ENCODE data around the gene CPM. TPM values are rescaled to one million over a fixed set of nuclear protein-coding genes. Genes with fewer than 3 reads are reported as not detected.

The CPM gene
- total RNA-seq, 1 donor, result 13.2 TPM

DNA sequence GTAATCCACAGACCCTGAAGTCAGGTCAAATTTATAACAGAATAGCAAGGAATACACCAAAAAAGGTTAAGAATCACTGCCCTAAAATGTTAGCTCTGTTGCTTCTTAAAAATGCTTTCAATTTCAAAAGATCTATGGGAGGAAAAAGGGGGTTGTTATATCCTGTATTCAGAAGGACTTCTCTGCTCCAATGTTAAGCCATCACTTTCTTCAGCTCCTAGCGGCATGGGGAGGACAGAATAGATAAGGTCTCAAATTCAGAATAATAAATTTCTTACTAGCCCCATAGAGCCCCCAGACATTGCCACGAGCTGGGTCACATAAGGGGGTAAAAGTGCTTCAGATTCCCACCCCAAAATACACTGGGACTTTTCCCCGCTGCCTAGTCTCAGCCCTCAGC, 49.8 kb downstream of the CPM start:
- no peaks in the 10 kb centered on the region for H3K4me1 ChIP-seq (ENCODE audit: insufficient read depth, low read length)
- no peak overlapping the region for H3K4me3 ChIP-seq (ENCODE audit: low read length)
- H3K9me3 ChIP-seq (ENCODE audit: low read depth, low read length), result no peaks in the 10 kb centered on the region
- H3K27me3 ChIP-seq (ENCODE audit: insufficient read depth, low read length), result no peaks in the 10 kb centered on the region

DNA sequence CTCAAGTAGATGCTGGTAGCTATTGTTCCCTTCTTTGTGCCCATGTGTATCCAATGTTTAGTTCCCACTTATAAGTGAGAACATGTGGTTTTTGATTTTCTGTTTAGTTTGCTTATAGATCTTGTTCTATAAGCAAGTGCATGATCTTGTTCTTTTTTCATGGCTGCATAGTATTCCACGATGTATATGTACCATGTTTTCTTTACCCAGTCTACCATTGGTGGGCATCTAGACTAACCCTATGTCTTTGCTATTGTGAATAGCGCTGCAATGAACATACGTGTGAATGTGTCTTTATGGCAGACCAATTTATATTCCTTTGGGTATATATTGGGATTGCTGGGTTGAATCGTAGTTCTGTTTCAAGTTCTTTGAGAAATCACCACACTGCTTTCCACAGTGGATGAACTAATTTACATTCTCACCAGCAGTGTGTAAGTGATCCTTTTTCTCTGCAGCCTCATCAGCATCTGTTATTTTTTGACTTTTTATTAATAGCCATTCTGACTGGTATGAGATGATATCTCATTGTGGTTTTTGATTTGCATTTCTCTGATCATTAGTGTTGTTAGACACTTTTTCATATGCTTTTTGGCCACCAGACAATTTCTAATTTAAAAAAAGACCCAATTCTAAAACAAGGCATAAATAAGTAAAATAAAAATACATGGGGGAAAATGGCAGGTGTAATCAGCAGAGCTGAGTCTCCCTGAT, 50.6 kb downstream of the CPM start:
- Histone ChIP-seq H3K27me3 (ENCODE audit: insufficient read depth, low read length) (no peaks in the 10 kb centered on the region), H3K9me3 (ENCODE audit: low read depth, low read length) (no peaks in the 10 kb centered on the region), H3K4me3 (ENCODE audit: low read length) (no peak overlapping the region), H3K4me1 (ENCODE audit: insufficient read depth, low read length) (no peaks in the 10 kb centered on the region)

- no peaks in the 10 kb centered on the region for H3K4me1 ChIP-seq (ENCODE audit: insufficient read depth, low read length)
- no peaks in the 10 kb centered on the region for H3K27me3 ChIP-seq (ENCODE audit: insufficient read depth, low read length)
- no peak overlapping the region for H3K4me3 ChIP-seq (ENCODE audit: low read length)
- H3K9me3 ChIP-seq (ENCODE audit: low read depth, low read length), result no peaks in the 10 kb centered on the region
These were observed 52.2 kb downstream of the CPM start for GRCh38 chr12:68880660-68881325.

DNA sequence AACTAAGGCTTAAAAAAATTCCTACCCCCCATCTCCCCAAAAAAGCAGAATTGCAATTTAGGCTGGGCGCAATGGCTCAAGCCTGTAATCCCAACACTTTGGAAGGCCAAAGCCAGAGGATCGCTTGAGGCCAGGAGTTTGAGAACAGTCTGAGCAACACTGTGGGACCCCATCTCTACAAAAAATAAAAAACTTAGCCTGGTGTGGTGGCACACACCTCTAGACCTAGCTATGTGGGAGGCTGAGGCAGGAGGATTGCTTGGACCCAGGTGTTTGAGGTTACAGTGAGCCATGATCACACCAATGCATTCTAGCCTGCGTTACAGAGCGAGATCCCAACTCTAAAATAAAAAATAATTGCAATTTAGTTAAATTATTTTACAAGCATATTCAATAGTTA, 54.1 kb downstream of the CPM start:
- no peaks in the 10 kb centered on the region for H3K27me3 ChIP-seq (ENCODE audit: insufficient read depth, low read length)
- H3K9me3 ChIP-seq (ENCODE audit: low read depth, low read length), result no peaks in the 10 kb centered on the region
- H3K4me1 ChIP-seq (ENCODE audit: insufficient read depth, low read length), result no peaks in the 10 kb centered on the region
- H3K4me3 ChIP-seq (ENCODE audit: low read length), result no peak overlapping the region

DNA sequence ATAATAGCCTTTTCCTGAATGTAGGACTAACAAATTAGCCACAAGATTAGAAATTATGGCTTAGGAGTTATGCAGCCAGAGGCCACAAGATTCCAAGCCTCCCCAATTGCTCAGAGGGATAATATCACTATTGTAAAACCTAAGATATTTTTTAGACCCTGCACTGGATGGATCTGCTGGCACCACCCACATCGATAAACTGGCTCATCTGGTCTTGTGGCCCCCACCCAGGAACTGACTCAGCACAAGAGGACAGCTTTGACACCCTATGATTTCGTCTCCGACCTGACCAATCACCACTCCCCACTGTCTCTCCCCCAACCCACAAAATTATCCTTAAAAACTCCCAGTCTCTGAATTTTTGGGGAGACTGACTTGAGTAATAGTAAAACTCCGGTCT, 54.7 kb downstream of the CPM start:
- H3K4me3 ChIP-seq (ENCODE audit: low read length), result no peak overlapping the region

DNA sequence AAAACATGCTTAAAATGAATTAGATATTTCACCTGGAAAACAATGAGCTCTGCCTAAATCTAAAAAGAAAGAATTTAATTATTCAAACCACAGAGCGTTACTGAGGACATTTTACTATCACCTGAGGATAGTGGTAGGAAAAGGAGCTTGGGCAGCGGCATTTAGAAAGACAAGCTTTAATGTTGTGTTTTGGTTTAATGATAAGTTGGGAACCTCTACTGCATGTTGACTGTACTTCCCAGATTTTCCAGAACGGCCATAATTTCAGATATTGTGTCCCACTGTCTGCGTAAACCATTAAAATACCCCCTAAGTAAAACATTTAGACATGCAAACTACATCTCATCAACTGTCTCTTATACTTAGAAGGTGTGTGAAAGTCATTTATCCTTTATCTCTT, 55.4 kb downstream of the CPM start:
- Histone ChIP-seq H3K4me3 (ENCODE audit: low read length) (no peak overlapping the region), H3K27me3 (ENCODE audit: insufficient read depth, low read length) (no peaks in the 10 kb centered on the region), H3K4me1 (ENCODE audit: insufficient read depth, low read length) (no peaks in the 10 kb centered on the region), H3K9me3 (ENCODE audit: low read depth, low read length) (no peaks in the 10 kb centered on the region)

More for the DNA sequence above, 54.7 kb downstream of the CPM start:
- H3K27me3 ChIP-seq (ENCODE audit: insufficient read depth, low read length), result no peaks in the 10 kb centered on the region
- no peaks in the 10 kb centered on the region for H3K9me3 ChIP-seq (ENCODE audit: low read depth, low read length)
- no peaks in the 10 kb centered on the region for H3K4me1 ChIP-seq (ENCODE audit: insufficient read depth, low read length)

GRCh38 chr12:68876461-68876860, 56.5 kb downstream of the CPM start:
- Histone ChIP-seq H3K9me3 (ENCODE audit: low read depth, low read length) (no peaks in the 10 kb centered on the region), H3K4me3 (ENCODE audit: low read length) (no peak overlapping the region), H3K27me3 (ENCODE audit: insufficient read depth, low read length) (no peaks in the 10 kb centered on the region), H3K4me1 (ENCODE audit: insufficient read depth, low read length) (no peaks in the 10 kb centered on the region)

GRCh38 chr12:68873316-68873715, 59.7 kb downstream of the CPM start:
- Histone ChIP-seq H3K4me3 (ENCODE audit: low read length) (no peak overlapping the region), H3K4me1 (ENCODE audit: insufficient read depth, low read length) (no peaks in the 10 kb centered on the region), H3K9me3 (ENCODE audit: low read depth, low read length) (no peaks in the 10 kb centered on the region), H3K27me3 (ENCODE audit: insufficient read depth, low read length) (no peaks in the 10 kb centered on the region)

- Histone ChIP-seq H3K4me1 (ENCODE audit: insufficient read depth, low read length) (no peaks in the 10 kb centered on the region), H3K4me3 (ENCODE audit: low read length) (no peak overlapping the region), H3K9me3 (ENCODE audit: low read depth, low read length) (no peaks in the 10 kb centered on the region), H3K27me3 (ENCODE audit: insufficient read depth, low read length) (no peaks in the 10 kb centered on the region)
These were observed 61.0 kb downstream of the CPM start for GRCh38 chr12:68871921-68872320.

GRCh38 chr12:68871396-68871795, 61.6 kb downstream of the CPM start:
- H3K9me3 ChIP-seq (ENCODE audit: low read depth, low read length), result no peaks in the 10 kb centered on the region
- H3K4me3 ChIP-seq (ENCODE audit: low read length), result no peak overlapping the region
- H3K4me1 ChIP-seq (ENCODE audit: insufficient read depth, low read length), result no peaks in the 10 kb centered on the region

DNA sequence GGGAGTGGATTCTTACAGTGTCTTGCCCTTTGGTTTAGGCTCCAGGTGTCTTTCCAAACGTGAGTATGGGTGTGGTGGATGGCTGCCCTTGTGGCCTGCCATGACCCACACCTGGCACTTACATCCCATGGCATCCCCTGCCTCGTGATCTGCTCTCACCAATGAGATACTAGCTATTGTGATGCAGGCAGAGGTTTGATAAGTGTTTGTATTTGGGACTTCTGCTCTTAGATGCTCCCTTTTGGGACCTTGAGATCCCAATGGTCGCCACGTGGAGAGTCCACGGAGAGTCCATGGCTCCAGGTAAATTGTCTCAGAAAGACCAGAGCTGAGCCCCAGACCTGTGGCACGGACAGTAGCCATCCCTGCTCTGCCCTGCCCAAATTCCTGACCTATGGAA, 62.5 kb downstream of the CPM start:
- no peaks in the 10 kb centered on the region for H3K27me3 ChIP-seq (ENCODE audit: insufficient read depth, low read length)
- no peak overlapping the region for H3K4me3 ChIP-seq (ENCODE audit: low read length)
- H3K4me1 ChIP-seq (ENCODE audit: insufficient read depth, low read length), result no peaks in the 10 kb centered on the region
- H3K9me3 ChIP-seq (ENCODE audit: low read depth, low read length), result no peaks in the 10 kb centered on the region

More at GRCh38 chr12:68871396-68871795, 61.6 kb downstream of the CPM start:
- H3K27me3 ChIP-seq (ENCODE audit: insufficient read depth, low read length), result no peaks in the 10 kb centered on the region

DNA sequence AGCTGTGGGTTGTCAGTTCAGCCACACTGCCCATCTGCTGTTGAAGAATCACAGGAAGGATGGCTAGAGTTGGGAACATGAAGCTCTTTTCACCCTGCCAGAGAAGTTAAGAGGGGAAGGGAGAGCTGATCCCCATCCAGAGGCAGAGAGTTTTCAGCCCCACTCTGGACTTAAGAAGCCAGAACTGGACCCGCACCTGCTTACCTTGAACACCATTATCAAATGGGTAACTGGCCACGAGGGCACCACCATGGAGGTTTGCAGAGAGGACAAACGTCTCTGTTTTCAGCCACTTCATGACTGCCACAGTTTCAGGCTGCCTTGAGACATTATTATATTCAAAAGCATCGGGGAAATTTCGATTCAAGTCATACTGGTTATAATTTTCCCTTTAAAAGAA, 63.0 kb downstream of the CPM start:
- H3K27me3 ChIP-seq (ENCODE audit: insufficient read depth, low read length), result no peaks in the 10 kb centered on the region
- H3K9me3 ChIP-seq (ENCODE audit: low read depth, low read length), result no peaks in the 10 kb centered on the region
- H3K4me3 ChIP-seq (ENCODE audit: low read length), result no peak overlapping the region
- H3K4me1 ChIP-seq (ENCODE audit: insufficient read depth, low read length), result no peaks in the 10 kb centered on the region

DNA sequence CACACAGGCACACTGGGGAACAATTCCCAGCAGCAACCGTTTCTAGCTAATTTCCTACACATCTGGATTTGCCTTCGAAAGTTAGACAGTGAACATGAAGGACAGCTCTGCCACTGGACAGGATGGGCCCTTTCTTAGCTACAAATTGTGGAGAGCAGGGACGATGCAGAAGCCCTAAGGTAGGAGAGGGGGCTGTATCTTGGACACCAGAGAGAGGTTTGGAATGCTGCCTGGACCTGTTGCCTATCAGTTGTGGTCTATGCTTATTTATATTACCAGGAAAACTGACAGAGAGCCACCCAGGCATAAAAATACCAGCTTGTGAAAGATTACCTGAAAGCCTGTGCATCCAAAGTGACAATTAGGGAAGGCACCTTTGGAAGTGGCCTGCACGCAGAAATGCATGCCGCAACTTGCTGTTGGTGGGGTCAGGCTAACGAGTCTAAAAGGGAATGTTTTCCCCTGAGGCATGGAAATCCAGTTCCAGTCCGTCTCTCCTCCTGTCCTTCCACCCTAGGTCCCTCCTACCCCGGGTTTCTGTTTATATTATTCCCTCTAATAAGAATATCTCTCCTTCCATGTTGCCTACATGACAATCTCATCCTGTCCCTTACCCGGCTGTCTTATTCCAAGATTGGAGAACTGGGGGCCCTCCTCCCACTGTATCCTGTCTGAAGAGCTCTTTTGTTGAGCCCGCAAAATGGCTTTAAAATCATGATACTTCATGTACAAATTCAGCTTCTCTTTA, 64.8 kb downstream of the CPM start:
- no peaks in the 10 kb centered on the region for H3K4me1 ChIP-seq (ENCODE audit: insufficient read depth, low read length)
- no peak overlapping the region for H3K4me3 ChIP-seq (ENCODE audit: low read length)
- no peaks in the 10 kb centered on the region for H3K9me3 ChIP-seq (ENCODE audit: low read depth, low read length)
- H3K27me3 ChIP-seq (ENCODE audit: insufficient read depth, low read length), result no peaks in the 10 kb centered on the region

GRCh38 chr12:68867606-68868005, 65.4 kb downstream of the CPM start:
- no peak overlapping the region for H3K4me3 ChIP-seq (ENCODE audit: low read length)
- H3K4me1 ChIP-seq (ENCODE audit: insufficient read depth, low read length), result no peaks in the 10 kb centered on the region
- H3K27me3 ChIP-seq (ENCODE audit: insufficient read depth, low read length), result no peaks in the 10 kb centered on the region
- H3K9me3 ChIP-seq (ENCODE audit: low read depth, low read length), result no peaks in the 10 kb centered on the region

- Histone ChIP-seq H3K9me3 (ENCODE audit: low read depth, low read length) (no peaks in the 10 kb centered on the region), H3K4me1 (ENCODE audit: insufficient read depth, low read length) (no peaks in the 10 kb centered on the region), H3K27me3 (ENCODE audit: insufficient read depth, low read length) (no peaks in the 10 kb centered on the region), H3K4me3 (ENCODE audit: low read length) (no peak overlapping the region)
These were observed 66.0 kb downstream of the CPM start for GRCh38 chr12:68866950-68867349.
